RWPE2 (cell line): Measurements from ENCODE around the gene KDF1.

ENCODE experiments used
- ATAC-seq: fragments of 200-7000 bp; cut with Tn5 transposase; 3 replicates; pipeline ENCODE4 v1.9.1; 2021; ENCODE audit warnings: low read depth
- DNase-seq: peaks from one replicate; pipeline ENCODE4 v3.0.0-alpha.2; 2020; ENCODE audit warnings: low spot score
- H3K27ac ChIP-seq: fragments of 450-650 bp; 2 replicates; pipeline ENCODE4 v1.5.1; 2017; ENCODE audit warnings: mild to moderate bottlenecking; ENCODE audit not compliant: poor library complexity, severe bottlenecking
- H3K27me3 ChIP-seq: fragments of 250-450 bp; sonication (Bioruptor Pico); 2 replicates; pipeline ENCODE4 v1.5.1; 2021; ENCODE audit warnings: mild to moderate bottlenecking, moderate library complexity; ENCODE audit not compliant: insufficient read depth, poor library complexity, severe bottlenecking
- H3K36me3 ChIP-seq: fragments of 250-450 bp; sonication (Bioruptor Pico); 2 replicates; pipeline ENCODE4 v1.5.1; 2020; ENCODE audit warnings: low read depth, mild to moderate bottlenecking, moderate library complexity
- H3K4me1 ChIP-seq: fragments of 250-450 bp; sonication (Bioruptor Pico); 2 replicates; pipeline ENCODE4 v1.5.1; 2021; ENCODE audit warnings: mild to moderate bottlenecking, moderate library complexity; ENCODE audit not compliant: insufficient read depth, poor library complexity, severe bottlenecking
- H3K4me3 ChIP-seq: fragments of 250-450 bp; sonication (Bioruptor Pico); 2 replicates; pipeline ENCODE4 v1.5.1; 2021; ENCODE audit warnings: mild to moderate bottlenecking, moderate library complexity; ENCODE audit not compliant: severe bottlenecking
- H3K9me3 ChIP-seq: fragments of 250-450 bp; sonication (Bioruptor Pico); 2 replicates; pipeline ENCODE4 v1.5.1; 2021; ENCODE audit warnings: mild to moderate bottlenecking, moderate library complexity; ENCODE audit not compliant: severe bottlenecking
- CTCF ChIP-seq: fragments of 450-650 bp; IDR thresholded peaks from one replicate; pipeline ENCODE4 v1.5.1; 2017; ENCODE audit warnings: mild to moderate bottlenecking, moderate library complexity; ENCODE audit not compliant: poor library complexity, severe bottlenecking

Gene KDF1

GRCh38 chr1:26986658-26987057 lies 26.4 kb upstream of the KDF1 start:
- DNase-seq, result no peak
- TF ChIP-seq CTCF, result no peak

GRCh38 chr1:26984291-26984690 lies 24.0 kb upstream of the KDF1 start:
- no peak for DNase-seq
- H3K4me1 ChIP-seq, result no peaks in the 10 kb centered on the region
- no peaks in the 10 kb centered on the region for H3K9me3 ChIP-seq
- no peaks in the 10 kb centered on the region for H3K27me3 ChIP-seq
- no peak for TF ChIP-seq CTCF
- no peak overlapping the region for H3K27ac ChIP-seq
- H3K4me3 ChIP-seq, result no peak overlapping the region
- ATAC-seq, result no peak
- no peaks in the 10 kb centered on the region for H3K36me3 ChIP-seq

More at GRCh38 chr1:26986658-26987057, 26.4 kb upstream of the KDF1 start:
- H3K4me3 ChIP-seq, result no peak overlapping the region
- no peaks in the 10 kb centered on the region for H3K36me3 ChIP-seq
- H3K9me3 ChIP-seq, result no peaks in the 10 kb centered on the region
- no peak for ATAC-seq
- no peak overlapping the region for H3K27ac ChIP-seq
- peaks cover 14% of the 10 kb centered on the region for H3K4me1 ChIP-seq
- H3K27me3 ChIP-seq, result no peaks in the 10 kb centered on the region

- no peak for TF ChIP-seq CTCF
- no peaks in the 10 kb centered on the region for H3K27me3 ChIP-seq
- DNase-seq (no peak), ATAC-seq (no peak)
- no peak overlapping the region for H3K27ac ChIP-seq
- H3K36me3 ChIP-seq, result no peaks in the 10 kb centered on the region
- no peaks in the 10 kb centered on the region for H3K4me1 ChIP-seq
- H3K4me3 ChIP-seq, result no peak overlapping the region
- no peaks in the 10 kb centered on the region for H3K9me3 ChIP-seq
Observed at GRCh38 chr1:26983863-26984262, 23.6 kb upstream of the KDF1 start.

- no peak for DNase-seq
- TF ChIP-seq CTCF, result no peak
Observed at GRCh38 chr1:26981146-26981846, 21.0 kb upstream of the KDF1 start.

GRCh38 chr1:26978901-26979300 lies 18.6 kb upstream of the KDF1 start:
- H3K27ac ChIP-seq, result no peak overlapping the region
- H3K27me3 ChIP-seq, result no peaks in the 10 kb centered on the region
- no peak overlapping the region for H3K4me3 ChIP-seq
- TF ChIP-seq CTCF, result no peak
- H3K36me3 ChIP-seq, result no peaks in the 10 kb centered on the region
- no peaks in the 10 kb centered on the region for H3K9me3 ChIP-seq
- ATAC-seq (no peak), DNase-seq (no peak)
- H3K4me1 ChIP-seq, result no peaks in the 10 kb centered on the region

More at GRCh38 chr1:26981146-26981846, 21.0 kb upstream of the KDF1 start:
- Histone ChIP-seq H3K36me3 (no peaks in the 10 kb centered on the region), H3K4me3 (no peak overlapping the region), H3K27me3 (no peaks in the 10 kb centered on the region), H3K4me1 (no peaks in the 10 kb centered on the region), H3K9me3 (no peaks in the 10 kb centered on the region), H3K27ac (no peak overlapping the region)
- no peak for ATAC-seq
